ENCODE data around the gene C10orf88. TPM values are rescaled to one million over a fixed set of nuclear protein-coding genes. Genes with fewer than 3 reads are reported as not detected.

The C10orf88 gene
- total and polyA plus RNA-seq, 2 of the 13 experiments (the other 11 are each of a cell fraction or from before 2014, with no cell fraction given), result 4.6 to 11.8 TPM

DNA sequence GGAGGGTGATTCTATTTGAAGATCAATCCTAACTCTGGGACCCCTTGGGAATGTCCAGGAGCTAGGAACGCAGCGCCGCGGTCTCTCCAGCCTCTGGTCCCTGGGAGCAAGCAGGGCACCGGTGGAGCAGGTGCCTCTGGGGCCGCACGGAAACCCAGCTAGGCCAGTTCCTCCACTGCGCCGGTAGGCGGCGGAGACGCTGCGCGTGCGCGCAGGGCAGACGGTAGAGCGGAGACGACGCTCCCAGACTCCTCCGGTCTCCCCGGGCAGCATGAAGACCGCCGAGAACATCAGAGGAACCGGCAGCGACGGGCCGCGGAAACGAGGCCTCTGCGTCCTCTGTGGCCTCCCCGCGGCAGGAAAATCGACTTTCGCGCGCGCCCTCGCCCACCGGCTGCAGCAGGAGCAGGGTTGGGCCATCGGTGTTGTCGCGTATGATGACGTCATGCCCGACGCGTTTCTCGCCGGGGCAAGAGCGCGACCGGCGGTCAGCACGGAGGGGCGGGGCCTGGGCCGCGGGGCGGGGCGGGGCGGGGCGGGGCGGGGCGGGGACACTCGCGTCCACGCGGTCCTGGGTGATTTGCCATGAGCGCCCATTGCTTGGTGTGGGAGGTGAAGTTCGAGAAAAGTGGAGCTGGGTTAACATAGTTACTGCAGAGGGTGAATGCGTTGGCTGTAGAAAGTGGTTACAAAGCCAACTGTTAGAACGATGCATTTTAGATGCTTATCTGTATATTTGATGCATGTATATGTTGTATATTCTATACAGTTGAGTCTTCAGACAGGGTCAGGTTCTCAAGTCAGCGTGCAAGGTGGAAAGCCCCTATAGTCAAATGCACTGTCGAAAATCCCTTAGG lies 26.4 kb upstream of the C10orf88 start, which contains the start of gene PSTK (continued):
- TF ChIP-seq, protein P1, sequence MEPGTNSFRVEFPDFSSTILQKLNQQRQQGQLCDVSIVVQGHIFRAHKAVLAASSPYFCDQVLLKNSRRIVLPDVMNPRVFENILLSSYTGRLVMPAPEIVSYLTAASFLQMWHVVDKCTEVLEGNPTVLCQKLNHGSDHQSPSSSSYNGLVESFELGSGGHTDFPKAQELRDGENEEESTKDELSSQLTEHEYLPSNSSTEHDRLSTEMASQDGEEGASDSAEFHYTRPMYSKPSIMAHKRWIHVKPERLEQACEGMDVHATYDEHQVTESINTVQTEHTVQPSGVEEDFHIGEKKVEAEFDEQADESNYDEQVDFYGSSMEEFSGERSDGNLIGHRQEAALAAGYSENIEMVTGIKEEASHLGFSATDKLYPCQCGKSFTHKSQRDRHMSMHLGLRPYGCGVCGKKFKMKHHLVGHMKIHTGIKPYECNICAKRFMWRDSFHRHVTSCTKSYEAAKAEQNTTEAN (CRISPR knock-in tag; conservative IDR thresholded peaks at IDR 0.05), result peak; percentile 60; the same call in 1 of the 2 replicates
- TF ChIP-seq, protein P2, sequence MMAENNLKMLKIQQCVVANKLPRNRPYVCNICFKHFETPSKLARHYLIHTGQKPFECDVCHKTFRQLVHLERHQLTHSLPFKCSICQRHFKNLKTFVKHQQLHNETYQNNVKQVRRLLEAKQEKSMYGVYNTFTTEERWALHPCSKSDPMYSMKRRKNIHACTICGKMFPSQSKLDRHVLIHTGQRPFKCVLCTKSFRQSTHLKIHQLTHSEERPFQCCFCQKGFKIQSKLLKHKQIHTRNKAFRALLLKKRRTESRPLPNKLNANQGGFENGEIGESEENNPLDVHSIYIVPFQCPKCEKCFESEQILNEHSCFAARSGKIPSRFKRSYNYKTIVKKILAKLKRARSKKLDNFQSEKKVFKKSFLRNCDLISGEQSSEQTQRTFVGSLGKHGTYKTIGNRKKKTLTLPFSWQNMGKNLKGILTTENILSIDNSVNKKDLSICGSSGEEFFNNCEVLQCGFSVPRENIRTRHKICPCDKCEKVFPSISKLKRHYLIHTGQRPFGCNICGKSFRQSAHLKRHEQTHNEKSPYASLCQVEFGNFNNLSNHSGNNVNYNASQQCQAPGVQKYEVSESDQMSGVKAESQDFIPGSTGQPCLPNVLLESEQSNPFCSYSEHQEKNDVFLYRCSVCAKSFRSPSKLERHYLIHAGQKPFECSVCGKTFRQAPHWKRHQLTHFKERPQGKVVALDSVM (CRISPR knock-in tag; IDR thresholded peaks at IDR 0.05), result no peak
- TF ChIP-seq BCL6 (CRISPR knock-in tag; IDR thresholded peaks at IDR 0.05) (0 out of 2 replicates have a peak, but pooled peaks have one; percentile 6), REXO4 (CRISPR knock-in tag; IDR thresholded peaks at IDR 0.05; ENCODE audit: borderline replicate concordance) (no peak), RARA (CRISPR knock-in tag; IDR thresholded peaks at IDR 0.05) (peak; percentile 8; the same call in 1 of the 2 replicates), SALL2 (CRISPR knock-in tag; IDR thresholded peaks at IDR 0.05) (peak; percentile 92), TSC22D2 (CRISPR knock-in tag; IDR thresholded peaks at IDR 0.05; ENCODE audit: borderline replicate concordance) (0 out of 2 replicates have a peak, but pooled peaks have one; percentile 26), LCORL (IDR thresholded peaks at IDR 0.05) (no peak), LCORL (CRISPR knock-in tag; IDR thresholded peaks at IDR 0.05) (peak; percentile 37; the same call in 1 of the 2 replicates), IKZF1 (IDR thresholded peaks at IDR 0.05) (no peak), ZNF335 (CRISPR knock-in tag; IDR thresholded peaks at IDR 0.05) (peak; percentile 77), ZZZ3 (CRISPR knock-in tag; IDR thresholded peaks at IDR 0.05; ENCODE audit: borderline replicate concordance) (peak; percentile 40; the same call in 1 of the 2 replicates), DR1 (CRISPR knock-in tag; IDR thresholded peaks at IDR 0.05) (0 out of 2 replicates have a peak, but pooled peaks have one; percentile 48), CBX1 (IDR thresholded peaks at IDR 0.05; ENCODE audit: low read depth) (peak; percentile 39), ZNF205 (CRISPR knock-in tag; IDR thresholded peaks at IDR 0.05) (peak; percentile 44; the same call in 1 of the 2 replicates), ZNF546 (CRISPR knock-in tag; conservative IDR thresholded peaks at IDR 0.05) (0 out of 2 replicates have a peak, but pooled peaks have one; percentile 70), TAF1 (CRISPR knock-in tag; IDR thresholded peaks at IDR 0.05) (peak; percentile 87), FOSL2 (CRISPR knock-in tag; IDR thresholded peaks at IDR 0.05) (peak; percentile 61; the same call in 1 of the 2 replicates), JARID2 (CRISPR knock-in tag; IDR thresholded peaks at IDR 0.05; ENCODE audit: insufficient replicate concordance) (peak; percentile 63), EED (CRISPR knock-in tag; IDR thresholded peaks at IDR 0.05) (no peak), SALL1 (CRISPR knock-in tag; IDR thresholded peaks at IDR 0.05) (peak; percentile 86), ZNF3 (CRISPR knock-in tag; IDR thresholded peaks at IDR 0.05) (no peak)
- TF ChIP-seq, protein P3, sequence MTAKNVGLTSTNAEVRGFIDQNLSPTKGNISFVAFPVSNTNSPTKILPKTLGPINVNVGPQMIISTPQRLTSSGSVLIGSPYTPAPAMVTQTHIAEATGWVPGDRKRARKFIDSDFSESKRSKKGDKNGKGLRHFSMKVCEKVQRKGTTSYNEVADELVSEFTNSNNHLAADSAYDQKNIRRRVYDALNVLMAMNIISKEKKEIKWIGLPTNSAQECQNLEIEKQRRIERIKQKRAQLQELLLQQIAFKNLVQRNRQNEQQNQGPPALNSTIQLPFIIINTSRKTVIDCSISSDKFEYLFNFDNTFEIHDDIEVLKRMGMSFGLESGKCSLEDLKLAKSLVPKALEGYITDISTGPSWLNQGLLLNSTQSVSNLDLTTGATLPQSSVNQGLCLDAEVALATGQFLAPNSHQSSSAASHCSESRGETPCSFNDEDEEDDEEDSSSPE (CRISPR knock-in tag; IDR thresholded peaks at IDR 0.05), result peak; percentile 86
- TF ChIP-seq, protein P4, sequence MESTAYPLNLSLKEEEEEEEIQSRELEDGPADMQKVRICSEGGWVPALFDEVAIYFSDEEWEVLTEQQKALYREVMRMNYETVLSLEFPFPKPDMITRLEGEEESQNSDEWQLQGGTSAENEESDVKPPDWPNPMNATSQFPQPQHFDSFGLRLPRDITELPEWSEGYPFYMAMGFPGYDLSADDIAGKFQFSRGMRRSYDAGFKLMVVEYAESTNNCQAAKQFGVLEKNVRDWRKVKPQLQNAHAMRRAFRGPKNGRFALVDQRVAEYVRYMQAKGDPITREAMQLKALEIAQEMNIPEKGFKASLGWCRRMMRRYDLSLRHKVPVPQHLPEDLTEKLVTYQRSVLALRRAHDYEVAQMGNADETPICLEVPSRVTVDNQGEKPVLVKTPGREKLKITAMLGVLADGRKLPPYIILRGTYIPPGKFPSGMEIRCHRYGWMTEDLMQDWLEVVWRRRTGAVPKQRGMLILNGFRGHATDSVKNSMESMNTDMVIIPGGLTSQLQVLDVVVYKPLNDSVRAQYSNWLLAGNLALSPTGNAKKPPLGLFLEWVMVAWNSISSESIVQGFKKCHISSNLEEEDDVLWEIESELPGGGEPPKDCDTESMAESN (CRISPR knock-in tag; conservative IDR thresholded peaks at IDR 0.05), result peak; percentile 72; the same call in 1 of the 2 replicates
- TF ChIP-seq, protein P5, sequence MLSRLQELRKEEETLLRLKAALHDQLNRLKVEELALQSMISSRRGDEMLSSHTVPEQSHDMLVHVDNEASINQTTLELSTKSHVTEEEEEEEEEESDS (CRISPR knock-in tag; IDR thresholded peaks at IDR 0.05; ENCODE audit: borderline replicate concordance), result no peak

Measured in HepG2 (cell line).